A673 (cell line): ENCODE measurements around the gene FGF5.

Experiments used
- EZH2 ChIP-seq: fragments of 200-600 bp; sonication (generic); IDR thresholded peaks from 2 replicates; pipeline ENCODE4 v1.6.1; 2017; ENCODE audit warnings: borderline replicate concordance, low read depth, mild to moderate bottlenecking, mixed read lengths, antibody characterized with exemption, low read length; ENCODE audit not compliant: poor library complexity, severe bottlenecking
- TF ChIP-seq, protein P1 (sequence below): fragments of 300-800, 200-600 bp; sonication (generic); conservative IDR thresholded peaks from 2 replicates; pipeline ENCODE4 v1.5.1; 2017; ENCODE audit warnings: low read depth, mild to moderate bottlenecking, antibody characterized with exemption, low read length, moderate library complexity, mixed read lengths

DNA sequence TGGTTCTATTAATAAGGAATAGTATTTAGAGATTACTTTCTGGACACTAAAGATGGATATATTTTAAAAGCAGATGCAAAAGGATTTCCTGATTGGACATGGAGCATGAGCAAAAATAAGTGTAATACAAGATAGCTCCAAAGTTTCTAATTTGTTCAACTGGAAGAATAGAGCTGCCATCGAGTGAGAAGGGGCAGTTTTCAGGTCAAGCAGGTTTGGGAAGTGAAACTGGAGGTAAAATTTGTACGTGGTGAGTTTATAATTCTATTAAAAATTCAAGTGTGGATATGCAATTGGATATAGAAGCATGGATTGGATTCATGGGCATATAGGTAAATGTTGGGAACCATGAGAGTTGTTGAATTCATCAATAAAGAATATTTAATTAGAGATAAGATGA is 37.3 kb upstream of the FGF5 start:
- TF ChIP-seq, protein P1, sequence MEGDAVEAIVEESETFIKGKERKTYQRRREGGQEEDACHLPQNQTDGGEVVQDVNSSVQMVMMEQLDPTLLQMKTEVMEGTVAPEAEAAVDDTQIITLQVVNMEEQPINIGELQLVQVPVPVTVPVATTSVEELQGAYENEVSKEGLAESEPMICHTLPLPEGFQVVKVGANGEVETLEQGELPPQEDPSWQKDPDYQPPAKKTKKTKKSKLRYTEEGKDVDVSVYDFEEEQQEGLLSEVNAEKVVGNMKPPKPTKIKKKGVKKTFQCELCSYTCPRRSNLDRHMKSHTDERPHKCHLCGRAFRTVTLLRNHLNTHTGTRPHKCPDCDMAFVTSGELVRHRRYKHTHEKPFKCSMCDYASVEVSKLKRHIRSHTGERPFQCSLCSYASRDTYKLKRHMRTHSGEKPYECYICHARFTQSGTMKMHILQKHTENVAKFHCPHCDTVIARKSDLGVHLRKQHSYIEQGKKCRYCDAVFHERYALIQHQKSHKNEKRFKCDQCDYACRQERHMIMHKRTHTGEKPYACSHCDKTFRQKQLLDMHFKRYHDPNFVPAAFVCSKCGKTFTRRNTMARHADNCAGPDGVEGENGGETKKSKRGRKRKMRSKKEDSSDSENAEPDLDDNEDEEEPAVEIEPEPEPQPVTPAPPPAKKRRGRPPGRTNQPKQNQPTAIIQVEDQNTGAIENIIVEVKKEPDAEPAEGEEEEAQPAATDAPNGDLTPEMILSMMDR, result no peak
- TF ChIP-seq EZH2, result no peak
